Measurements from ENCODE around the gene LRP1B. TPM values are rescaled to one million over a fixed set of nuclear protein-coding genes. Genes with fewer than 3 reads are reported as not detected.

LRP1B gene
- total RNA-seq, 1 donor from 2014 or later = not detected

GRCh38 chr2:140643761-140644187 is 1487.0 kb downstream of the LRP1B start:
- Mint-ChIP-seq H3K4me1 (ENCODE audit: low read depth) (no peaks in the 10 kb centered on the region), H3K36me3 (ENCODE audit: low read depth) (no peaks in the 10 kb centered on the region), H3K4me3 (ENCODE audit: low read depth) (no peak overlapping the region), H3K27ac (no peak overlapping the region), H3K9me3 (peaks cover 9% of the 10 kb centered on the region), H3K27me3 (ENCODE audit: low read depth) (no peaks in the 10 kb centered on the region)
- intact Hi-C loops (cut with micrococcal nuclease) = no loop called here
- no peak for DNase-seq (ENCODE audit: low spot score)

- DNase-seq (ENCODE audit: low spot score) = no peak
- Mint-ChIP-seq H3K27ac (no peak overlapping the region), H3K36me3 (ENCODE audit: low read depth) (no peaks in the 10 kb centered on the region), H3K4me3 (ENCODE audit: low read depth) (no peak overlapping the region), H3K9me3 (peaks cover 4% of the 10 kb centered on the region), H3K27me3 (ENCODE audit: low read depth) (no peaks in the 10 kb centered on the region), H3K4me1 (ENCODE audit: low read depth) (no peaks in the 10 kb centered on the region)
- intact Hi-C loops (cut with micrococcal nuclease) = no loop called here
Observed at GRCh38 chr2:140641163-140641562, 1489.7 kb downstream of the LRP1B start.

- peaks cover 4% of the 10 kb centered on the region for H3K9me3 Mint-ChIP-seq
- no peak overlapping the region for H3K4me3 Mint-ChIP-seq (ENCODE audit: low read depth)
- H3K27me3 Mint-ChIP-seq (ENCODE audit: low read depth) = no peaks in the 10 kb centered on the region
- no peaks in the 10 kb centered on the region for H3K36me3 Mint-ChIP-seq (ENCODE audit: low read depth)
- no peaks in the 10 kb centered on the region for H3K4me1 Mint-ChIP-seq (ENCODE audit: low read depth)
- no peak overlapping the region for H3K27ac Mint-ChIP-seq
- DNase-seq (ENCODE audit: low spot score) = no peak
- intact Hi-C loops (cut with micrococcal nuclease) = no loop called here
Observed at GRCh38 chr2:140639628-140640027, 1491.2 kb downstream of the LRP1B start.

GRCh38 chr2:140630557-140630956 is 1500.3 kb downstream of the LRP1B start:
- H3K4me1 Mint-ChIP-seq (ENCODE audit: low read depth) = no peaks in the 10 kb centered on the region
- no peak overlapping the region for H3K4me3 Mint-ChIP-seq (ENCODE audit: low read depth)
- H3K9me3 Mint-ChIP-seq = peaks cover 29% of the 10 kb centered on the region
- H3K27me3 Mint-ChIP-seq (ENCODE audit: low read depth) = no peaks in the 10 kb centered on the region
- intact Hi-C loops (cut with micrococcal nuclease) = no loop called here
- H3K27ac Mint-ChIP-seq = no peak overlapping the region
- no peaks in the 10 kb centered on the region for H3K36me3 Mint-ChIP-seq (ENCODE audit: low read depth)
- no peak for DNase-seq (ENCODE audit: low spot score)

GRCh38 chr2:140627885-140628284 is 1502.9 kb downstream of the LRP1B start:
- no peak for DNase-seq (ENCODE audit: low spot score)
- H3K27ac Mint-ChIP-seq = no peak overlapping the region
- H3K4me1 Mint-ChIP-seq (ENCODE audit: low read depth) = no peaks in the 10 kb centered on the region
- no peaks in the 10 kb centered on the region for H3K36me3 Mint-ChIP-seq (ENCODE audit: low read depth)
- no peaks in the 10 kb centered on the region for H3K27me3 Mint-ChIP-seq (ENCODE audit: low read depth)
- intact Hi-C loops (cut with micrococcal nuclease) = no loop called here
- peaks cover 38% of the 10 kb centered on the region for H3K9me3 Mint-ChIP-seq
- H3K4me3 Mint-ChIP-seq (ENCODE audit: low read depth) = no peak overlapping the region

GRCh38 chr2:140627136-140627535 is 1503.7 kb downstream of the LRP1B start:
- intact Hi-C loops (cut with micrococcal nuclease) = no loop called here
- H3K27me3 Mint-ChIP-seq (ENCODE audit: low read depth) = no peaks in the 10 kb centered on the region
- H3K4me3 Mint-ChIP-seq (ENCODE audit: low read depth) = no peak overlapping the region
- no peaks in the 10 kb centered on the region for H3K36me3 Mint-ChIP-seq (ENCODE audit: low read depth)
- H3K9me3 Mint-ChIP-seq = peaks cover 42% of the 10 kb centered on the region
- H3K4me1 Mint-ChIP-seq (ENCODE audit: low read depth) = no peaks in the 10 kb centered on the region
- no peak for DNase-seq (ENCODE audit: low spot score)
- H3K27ac Mint-ChIP-seq = no peak overlapping the region

- H3K27ac Mint-ChIP-seq = no peak overlapping the region
- H3K4me1 Mint-ChIP-seq (ENCODE audit: low read depth) = no peaks in the 10 kb centered on the region
- H3K36me3 Mint-ChIP-seq (ENCODE audit: low read depth) = no peaks in the 10 kb centered on the region
- no peaks in the 10 kb centered on the region for H3K27me3 Mint-ChIP-seq (ENCODE audit: low read depth)
- H3K9me3 Mint-ChIP-seq = peaks cover 29% of the 10 kb centered on the region
- intact Hi-C loops (cut with micrococcal nuclease) = no loop called here
- H3K4me3 Mint-ChIP-seq (ENCODE audit: low read depth) = no peak overlapping the region
- DNase-seq (ENCODE audit: low spot score) = no peak
Observed at GRCh38 chr2:140624200-140624599, 1506.6 kb downstream of the LRP1B start.

GRCh38 chr2:140621583-140622362 is 1509.0 kb downstream of the LRP1B start:
- Mint-ChIP-seq H3K36me3 (ENCODE audit: low read depth) (no peaks in the 10 kb centered on the region), H3K4me1 (ENCODE audit: low read depth) (no peaks in the 10 kb centered on the region), H3K27ac (no peak overlapping the region), H3K9me3 (peaks cover 29% of the 10 kb centered on the region), H3K4me3 (ENCODE audit: low read depth) (no peak overlapping the region), H3K27me3 (ENCODE audit: low read depth) (no peaks in the 10 kb centered on the region)
- intact Hi-C loops (cut with micrococcal nuclease) = no loop called here
- DNase-seq (ENCODE audit: low spot score) = no peak

GRCh38 chr2:140604788-140605187 is 1526.0 kb downstream of the LRP1B start:
- H3K9me3 Mint-ChIP-seq = peaks cover 15% of the 10 kb centered on the region
- H3K27me3 Mint-ChIP-seq (ENCODE audit: low read depth) = no peaks in the 10 kb centered on the region
- H3K27ac Mint-ChIP-seq = no peak overlapping the region
- intact Hi-C loops (cut with micrococcal nuclease) = no loop called here
- no peaks in the 10 kb centered on the region for H3K4me1 Mint-ChIP-seq (ENCODE audit: low read depth)
- DNase-seq (ENCODE audit: low spot score) = no peak
- H3K36me3 Mint-ChIP-seq (ENCODE audit: low read depth) = no peaks in the 10 kb centered on the region
- no peak overlapping the region for H3K4me3 Mint-ChIP-seq (ENCODE audit: low read depth)

GRCh38 chr2:140604096-140604495 is 1526.7 kb downstream of the LRP1B start:
- H3K27ac Mint-ChIP-seq = no peak overlapping the region
- DNase-seq (ENCODE audit: low spot score) = no peak
- no peak overlapping the region for H3K4me3 Mint-ChIP-seq (ENCODE audit: low read depth)
- H3K36me3 Mint-ChIP-seq (ENCODE audit: low read depth) = no peaks in the 10 kb centered on the region
- H3K27me3 Mint-ChIP-seq (ENCODE audit: low read depth) = no peaks in the 10 kb centered on the region
- no peaks in the 10 kb centered on the region for H3K4me1 Mint-ChIP-seq (ENCODE audit: low read depth)
- peaks cover 8% of the 10 kb centered on the region for H3K9me3 Mint-ChIP-seq
- intact Hi-C loops (cut with micrococcal nuclease) = no loop called here

- intact Hi-C loops (cut with micrococcal nuclease) = no loop called here
- Mint-ChIP-seq H3K27ac (no peak overlapping the region), H3K27me3 (ENCODE audit: low read depth) (no peaks in the 10 kb centered on the region), H3K4me3 (ENCODE audit: low read depth) (no peak overlapping the region), H3K36me3 (ENCODE audit: low read depth) (no peaks in the 10 kb centered on the region), H3K9me3 (peaks cover 8% of the 10 kb centered on the region), H3K4me1 (ENCODE audit: low read depth) (no peaks in the 10 kb centered on the region)
- no peak for DNase-seq (ENCODE audit: low spot score)
Observed at GRCh38 chr2:140603416-140603815, 1527.4 kb downstream of the LRP1B start.

GRCh38 chr2:140601801-140602200 is 1529.0 kb downstream of the LRP1B start:
- Mint-ChIP-seq H3K27ac (no peak overlapping the region), H3K27me3 (ENCODE audit: low read depth) (no peaks in the 10 kb centered on the region), H3K9me3 (peaks cover 8% of the 10 kb centered on the region), H3K4me1 (ENCODE audit: low read depth) (no peaks in the 10 kb centered on the region), H3K36me3 (ENCODE audit: low read depth) (no peaks in the 10 kb centered on the region), H3K4me3 (ENCODE audit: low read depth) (no peak overlapping the region)
- DNase-seq (ENCODE audit: low spot score) = no peak
- intact Hi-C loops (cut with micrococcal nuclease) = no loop called here

GRCh38 chr2:140601342-140601741 is 1529.5 kb downstream of the LRP1B start:
- intact Hi-C loops (cut with micrococcal nuclease) = no loop called here
- Mint-ChIP-seq H3K4me3 (ENCODE audit: low read depth) (no peak overlapping the region), H3K27ac (no peak overlapping the region), H3K4me1 (ENCODE audit: low read depth) (no peaks in the 10 kb centered on the region), H3K9me3 (peaks cover 4% of the 10 kb centered on the region), H3K36me3 (ENCODE audit: low read depth) (no peaks in the 10 kb centered on the region), H3K27me3 (ENCODE audit: low read depth) (no peaks in the 10 kb centered on the region)
- DNase-seq (ENCODE audit: low spot score) = no peak
